ENCODE measurements around the gene CFAP53. TPM values are rescaled to one million over a fixed set of nuclear protein-coding genes. Genes with fewer than 3 reads are reported as not detected.
"Not testable (repeated sequence)": the region's sequence is repeated elsewhere in the genome, so short reads cannot be mapped to it uniquely, and the experiment has no call there.

The CFAP53 gene
- total RNA-seq, 1 donor from 2014 or later: 0.63 TPM

DNA sequence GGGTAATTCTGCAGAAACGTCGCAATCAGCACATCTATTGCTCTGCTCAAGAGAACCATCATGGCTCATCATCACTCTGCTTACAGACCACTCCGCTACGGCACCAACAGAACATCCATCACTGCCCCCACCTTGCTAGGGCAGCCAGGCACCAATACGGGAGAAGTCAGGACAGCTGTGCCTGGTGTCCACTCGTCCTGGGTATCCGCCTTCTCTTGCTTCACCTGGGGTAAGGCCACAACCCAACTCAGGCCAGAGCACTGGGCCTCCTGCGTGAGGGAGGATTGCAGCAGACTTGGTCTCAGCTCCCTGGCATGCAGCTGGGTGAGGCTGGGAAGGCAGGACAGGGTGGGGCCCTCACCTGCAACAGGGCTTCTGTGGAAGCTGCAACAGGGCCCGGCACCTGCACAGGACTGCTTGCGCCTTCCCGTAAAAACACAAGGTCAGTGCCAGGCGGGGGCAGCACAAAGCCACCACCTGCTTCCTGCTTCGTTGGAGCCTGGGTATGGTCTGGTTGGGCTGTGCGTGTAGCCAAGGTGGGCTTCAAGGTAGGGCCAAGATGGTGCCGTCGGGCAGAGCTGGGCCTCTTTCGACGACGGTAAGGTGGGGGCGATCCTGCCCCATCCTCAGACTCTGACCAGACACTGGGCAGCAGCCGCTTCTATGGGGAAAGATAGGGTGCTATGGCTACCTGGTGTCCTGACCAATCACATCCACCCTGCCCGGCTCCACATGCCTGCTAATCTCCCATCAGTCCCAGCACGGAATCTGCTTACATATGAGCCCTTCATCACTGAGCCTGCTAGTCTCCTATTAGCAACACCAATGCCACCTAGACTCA is 7.1 kb upstream of the CFAP53 start:
- Mint-ChIP-seq H3K36me3 (ENCODE audit: low read depth) (peaks cover 70% of the 10 kb centered on the region), H3K4me1 (peaks cover 12% of the 10 kb centered on the region), H3K27me3 (no peaks in the 10 kb centered on the region), H3K9me3 (no peaks in the 10 kb centered on the region), H3K27ac (peak overlapping the region; percentile 47), H3K4me3 (no peak overlapping the region)
- no peak for DNase-seq
- intact Hi-C loops (cut with micrococcal nuclease): no loop called here

DNA sequence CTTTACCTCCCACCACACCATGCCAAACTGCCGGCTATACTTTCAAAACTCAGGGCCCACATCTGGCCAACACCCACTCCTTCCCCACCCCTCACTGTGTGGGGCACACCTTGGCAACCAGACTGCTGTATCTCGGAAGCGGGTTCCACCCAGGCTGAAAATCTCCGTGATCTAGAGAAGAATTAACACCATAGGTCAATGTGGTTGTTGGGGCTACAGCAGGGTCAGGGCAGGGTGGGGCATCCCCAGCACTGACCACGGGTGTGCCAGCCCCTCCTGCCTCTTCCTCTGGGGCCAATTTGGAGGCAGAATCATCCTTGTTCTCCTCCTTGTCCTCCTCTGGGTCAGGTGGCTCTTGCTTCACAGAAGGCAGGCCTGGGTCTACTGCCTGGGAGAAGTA is 6.3 kb upstream of the CFAP53 start:
- H3K36me3 Mint-ChIP-seq (ENCODE audit: low read depth): peaks cover 67% of the 10 kb centered on the region
- intact Hi-C loops (cut with micrococcal nuclease): no loop called here
- H3K4me1 Mint-ChIP-seq: peaks cover 12% of the 10 kb centered on the region

GRCh38 chr18:50268022-50268747 is 1.9 kb upstream of the CFAP53 start:
- Mint-ChIP-seq H3K4me3 (peak overlapping the region; percentile 71), H3K9me3 (no peaks in the 10 kb centered on the region), H3K36me3 (ENCODE audit: low read depth) (peaks cover 32% of the 10 kb centered on the region), H3K27me3 (peaks cover 4% of the 10 kb centered on the region), H3K27ac (peak overlapping the region; percentile 49), H3K4me1 (peaks cover 20% of the 10 kb centered on the region)
- intact Hi-C loops (cut with micrococcal nuclease): loop anchor here (1.0 to 5.0 kb wide), 3 partner anchors 50 to 456 kb away; partner anchors contain the start of gene ACAA2
- peak; percentile 93 for DNase-seq

More for the DNA sequence above, 6.3 kb upstream of the CFAP53 start:
- no peaks in the 10 kb centered on the region for H3K27me3 Mint-ChIP-seq
- H3K27ac Mint-ChIP-seq: no peak overlapping the region
- H3K4me3 Mint-ChIP-seq: no peak overlapping the region
- H3K9me3 Mint-ChIP-seq: no peaks in the 10 kb centered on the region
- DNase-seq: no peak

DNA sequence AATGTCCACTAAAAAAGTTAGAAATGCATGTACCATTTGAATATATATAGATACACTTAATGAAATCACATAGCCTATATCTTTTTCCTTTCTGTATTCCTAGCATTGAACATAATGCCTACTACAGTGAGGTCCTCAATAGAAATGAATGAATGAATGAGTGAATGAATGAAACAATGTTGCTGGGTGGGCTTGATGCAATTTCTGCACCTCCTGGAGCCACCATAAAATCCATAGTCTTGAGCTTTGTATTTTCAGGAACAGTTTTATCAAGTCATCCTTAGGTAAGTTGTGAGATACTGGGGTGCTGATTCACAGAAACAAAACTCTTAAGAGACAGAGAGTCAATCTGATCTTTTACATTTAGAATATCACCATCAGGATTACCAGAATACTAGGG is 3.3 kb downstream of the CFAP53 start:
- DNase-seq: no peak
- Mint-ChIP-seq H3K27ac (no peak overlapping the region), H3K4me3 (no peak overlapping the region), H3K9me3 (peaks cover 3% of the 10 kb centered on the region), H3K27me3 (peaks cover 8% of the 10 kb centered on the region), H3K4me1 (peaks cover 15% of the 10 kb centered on the region), H3K36me3 (ENCODE audit: low read depth) (no peaks in the 10 kb centered on the region)
- intact Hi-C loops (cut with micrococcal nuclease): no loop called here

- Mint-ChIP-seq H3K4me1 (no peaks in the 10 kb centered on the region), H3K36me3 (ENCODE audit: low read depth) (no peaks in the 10 kb centered on the region), H3K27me3 (peaks cover 7% of the 10 kb centered on the region), H3K27ac (no peak overlapping the region), H3K9me3 (no peaks in the 10 kb centered on the region), H3K4me3 (no peak overlapping the region)
- intact Hi-C loops (cut with micrococcal nuclease): no loop called here
- DNase-seq: no peak
Observed at GRCh38 chr18:50250935-50251334, 15.4 kb downstream of the CFAP53 start.

- H3K36me3 Mint-ChIP-seq (ENCODE audit: low read depth): no peaks in the 10 kb centered on the region
- H3K4me3 Mint-ChIP-seq: no peak overlapping the region
- intact Hi-C loops (cut with micrococcal nuclease): no loop called here
- no peak overlapping the region for H3K27ac Mint-ChIP-seq
- H3K9me3 Mint-ChIP-seq: no peaks in the 10 kb centered on the region
- DNase-seq: no peak
- peaks cover 7% of the 10 kb centered on the region for H3K27me3 Mint-ChIP-seq
- H3K4me1 Mint-ChIP-seq: no peaks in the 10 kb centered on the region
Observed at GRCh38 chr18:50249576-50249975, 16.7 kb downstream of the CFAP53 start.

- no peaks in the 10 kb centered on the region for H3K4me1 Mint-ChIP-seq
- intact Hi-C loops (cut with micrococcal nuclease): no loop called here
- no peaks in the 10 kb centered on the region for H3K36me3 Mint-ChIP-seq (ENCODE audit: low read depth)
- peaks cover 7% of the 10 kb centered on the region for H3K27me3 Mint-ChIP-seq
- no peak for DNase-seq
- no peak overlapping the region for H3K27ac Mint-ChIP-seq
- H3K4me3 Mint-ChIP-seq: no peak overlapping the region
- peaks cover 5% of the 10 kb centered on the region for H3K9me3 Mint-ChIP-seq
Observed at GRCh38 chr18:50247561-50247960, 18.7 kb downstream of the CFAP53 start.

DNA sequence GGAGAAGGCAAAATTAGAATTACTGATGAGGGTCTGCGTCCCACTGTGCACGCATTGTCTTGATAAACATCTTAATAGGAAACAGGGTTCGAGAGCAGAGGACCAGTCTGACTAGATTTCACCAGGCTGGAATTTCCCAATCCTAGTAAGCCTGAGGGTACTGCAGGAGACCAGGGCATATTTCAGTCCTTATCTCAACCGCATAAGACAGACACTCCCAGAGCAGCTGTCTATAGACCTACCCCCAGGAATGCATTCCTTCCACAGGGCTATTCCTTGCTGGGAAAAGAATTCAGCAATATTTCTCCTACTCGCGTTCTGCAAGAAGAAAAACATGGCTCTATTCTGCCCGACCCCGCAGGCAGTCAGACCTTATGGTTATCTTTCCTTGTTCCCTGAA is 24.5 kb downstream of the CFAP53 start:
- H3K27ac Mint-ChIP-seq; DNase-seq; H3K4me3 Mint-ChIP-seq; H3K4me1 Mint-ChIP-seq; H3K27me3 Mint-ChIP-seq; H3K36me3 Mint-ChIP-seq (ENCODE audit: low read depth); intact Hi-C loops (cut with micrococcal nuclease): not testable (repeated sequence)
- peaks cover 23% of the 10 kb centered on the region for H3K9me3 Mint-ChIP-seq

GRCh38 chr18:50240080-50240563 is 26.2 kb downstream of the CFAP53 start:
- intact Hi-C loops (cut with micrococcal nuclease): no loop called here
- peak overlapping the region; percentile 54 for H3K27ac Mint-ChIP-seq

DNA sequence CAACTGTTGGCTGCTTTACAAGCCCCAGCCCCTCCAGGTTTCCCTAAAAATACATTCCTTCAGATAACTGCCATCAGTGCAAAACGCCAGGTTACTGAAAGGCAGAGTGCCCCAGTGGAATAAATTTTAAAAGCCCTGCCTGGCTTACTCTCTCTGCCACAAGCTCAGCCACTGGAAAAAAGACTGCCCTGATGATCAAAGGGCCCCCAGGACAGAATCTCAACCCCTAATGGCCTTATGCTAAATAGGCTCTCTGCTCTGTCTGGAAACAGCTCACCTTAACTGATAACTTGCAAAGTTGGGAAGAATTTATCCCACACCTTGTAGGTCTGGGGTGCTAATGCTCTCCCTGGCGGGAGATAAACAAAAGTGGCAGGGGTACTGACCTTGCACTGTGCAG is 33.9 kb downstream of the CFAP53 start:
- Mint-ChIP-seq H3K27ac (no peak overlapping the region), H3K4me3 (no peak overlapping the region), H3K4me1 (no peaks in the 10 kb centered on the region), H3K27me3 (peaks cover 2% of the 10 kb centered on the region), H3K9me3 (no peaks in the 10 kb centered on the region), H3K36me3 (ENCODE audit: low read depth) (no peaks in the 10 kb centered on the region)
- DNase-seq: no peak
- intact Hi-C loops (cut with micrococcal nuclease): no loop called here

More at GRCh38 chr18:50240080-50240563, 26.2 kb downstream of the CFAP53 start:
- Mint-ChIP-seq H3K27me3 (no peaks in the 10 kb centered on the region), H3K4me1 (peaks cover 6% of the 10 kb centered on the region), H3K36me3 (ENCODE audit: low read depth) (no peaks in the 10 kb centered on the region), H3K4me3 (no peak overlapping the region), H3K9me3 (peaks cover 23% of the 10 kb centered on the region)
- no peak for DNase-seq

GRCh38 chr18:50231621-50232020 is 34.7 kb downstream of the CFAP53 start:
- H3K9me3 Mint-ChIP-seq: no peaks in the 10 kb centered on the region
- H3K27ac Mint-ChIP-seq: no peak overlapping the region
- H3K4me1 Mint-ChIP-seq: no peaks in the 10 kb centered on the region
- no peak for DNase-seq
- H3K27me3 Mint-ChIP-seq: peaks cover 2% of the 10 kb centered on the region
- intact Hi-C loops (cut with micrococcal nuclease): no loop called here
- no peak overlapping the region for H3K4me3 Mint-ChIP-seq
- no peaks in the 10 kb centered on the region for H3K36me3 Mint-ChIP-seq (ENCODE audit: low read depth)

- H3K9me3 Mint-ChIP-seq; H3K27ac Mint-ChIP-seq; H3K36me3 Mint-ChIP-seq (ENCODE audit: low read depth); DNase-seq; intact Hi-C loops (cut with micrococcal nuclease); H3K4me3 Mint-ChIP-seq; H3K4me1 Mint-ChIP-seq: not testable (repeated sequence)
- peaks cover 30% of the 10 kb centered on the region for H3K27me3 Mint-ChIP-seq
Observed at GRCh38 chr18:50220249-50220648, 46.0 kb downstream of the CFAP53 start.

DNA sequence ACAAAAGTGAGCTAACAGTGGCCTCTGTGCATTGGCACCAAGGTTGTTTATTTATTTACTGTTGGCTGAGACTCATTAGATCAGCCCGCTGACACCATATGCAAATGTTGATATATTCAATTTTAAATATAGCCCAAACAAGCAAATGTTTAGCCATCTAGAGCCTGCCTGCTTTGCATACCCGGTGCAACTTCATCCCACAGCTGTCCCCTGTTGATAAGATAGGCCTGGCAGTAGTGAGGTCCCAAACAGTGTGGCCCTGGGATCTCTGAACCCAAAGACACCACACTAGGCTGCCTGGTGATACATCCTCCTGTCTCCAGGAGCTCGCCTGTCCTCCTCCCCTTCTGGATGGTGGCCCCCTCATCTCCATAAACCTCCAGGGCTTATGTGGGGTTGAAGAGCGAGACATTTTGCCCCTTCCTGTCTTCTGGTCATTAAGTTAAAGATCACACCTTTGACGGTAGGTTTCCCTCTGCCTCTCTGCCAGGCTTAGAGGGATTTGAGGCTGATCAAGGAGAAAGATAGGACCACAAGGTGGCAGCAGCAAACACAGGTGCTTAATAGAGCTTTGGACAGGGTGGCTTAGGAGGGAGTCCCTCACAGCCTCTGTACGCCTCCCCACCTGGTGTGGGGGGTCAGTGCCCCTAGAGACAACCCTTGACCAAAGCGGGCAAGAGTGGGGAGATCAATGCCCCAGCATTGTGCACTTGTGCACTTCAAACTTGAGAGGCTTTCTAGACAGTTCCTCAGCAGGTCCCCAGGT is 47.7 kb downstream of the CFAP53 start:
- DNase-seq: peak; percentile 82
- no peaks in the 10 kb centered on the region for H3K4me1 Mint-ChIP-seq
- no peaks in the 10 kb centered on the region for H3K36me3 Mint-ChIP-seq (ENCODE audit: low read depth)
- H3K27me3 Mint-ChIP-seq: peaks cover 31% of the 10 kb centered on the region
- H3K4me3 Mint-ChIP-seq: no peak overlapping the region
- H3K27ac Mint-ChIP-seq: no peak overlapping the region
- peaks cover 9% of the 10 kb centered on the region for H3K9me3 Mint-ChIP-seq
- intact Hi-C loops (cut with micrococcal nuclease): loop anchor here (1.0 kb wide), 2 partner anchors 50 to 139 kb away; no protein-coding TSS in a partner anchor

All from activated CD4-positive, alpha-beta T cell treated with anti-CD3 and anti-CD28 coated beads, Interleukin-2, amount 10 ng/mL, durations not matched to agents 24 days and 14 days (primary cell).